ENCODE measurements around the gene TTC13.

Gene TTC13

DNA sequence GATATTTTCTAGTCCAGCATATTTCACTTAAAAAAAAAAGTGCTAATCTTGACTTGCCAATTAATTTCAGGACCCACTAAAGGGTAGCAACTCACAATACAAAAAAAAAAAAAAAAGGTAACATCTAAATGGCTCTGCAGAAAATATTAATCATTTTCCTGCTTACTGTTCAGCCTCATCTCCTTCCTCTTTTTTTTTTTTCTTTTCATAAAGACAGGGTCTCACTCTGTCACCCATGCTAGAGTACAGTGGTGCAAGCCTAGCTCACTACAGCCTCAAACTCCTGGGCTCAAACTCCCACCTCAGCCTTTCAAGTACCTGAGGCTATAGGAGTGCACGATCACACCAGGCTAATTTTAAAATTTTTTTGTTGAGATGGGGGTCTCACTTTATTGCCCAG is 30.4 kb downstream of the TTC13 start:
- no peak for DNase-seq

DNA sequence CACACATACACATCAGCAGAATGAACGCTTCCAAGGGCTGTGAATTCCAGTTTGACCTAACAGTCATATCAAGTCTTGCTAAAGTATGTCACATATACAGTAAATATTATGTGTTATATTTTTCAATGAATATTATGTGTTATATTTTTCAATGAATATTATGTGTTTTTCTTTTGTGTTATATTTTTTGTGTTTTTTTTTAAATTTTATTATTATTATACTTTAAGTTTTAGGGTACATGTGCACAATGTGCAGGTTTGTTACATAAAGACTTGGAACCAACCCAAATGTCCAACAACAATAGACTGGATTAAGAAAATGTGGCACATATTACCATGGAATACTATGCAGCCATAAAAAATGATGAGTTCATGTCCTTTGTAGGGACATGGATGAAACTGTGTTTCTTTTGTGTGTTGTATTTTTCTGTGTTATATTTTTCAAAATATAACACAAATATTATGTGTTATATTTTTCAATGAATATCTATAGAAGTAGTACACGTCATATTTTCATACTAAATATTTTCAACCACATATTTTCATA is 35.5 kb downstream of the TTC13 start:
- no peak for DNase-seq

DNA sequence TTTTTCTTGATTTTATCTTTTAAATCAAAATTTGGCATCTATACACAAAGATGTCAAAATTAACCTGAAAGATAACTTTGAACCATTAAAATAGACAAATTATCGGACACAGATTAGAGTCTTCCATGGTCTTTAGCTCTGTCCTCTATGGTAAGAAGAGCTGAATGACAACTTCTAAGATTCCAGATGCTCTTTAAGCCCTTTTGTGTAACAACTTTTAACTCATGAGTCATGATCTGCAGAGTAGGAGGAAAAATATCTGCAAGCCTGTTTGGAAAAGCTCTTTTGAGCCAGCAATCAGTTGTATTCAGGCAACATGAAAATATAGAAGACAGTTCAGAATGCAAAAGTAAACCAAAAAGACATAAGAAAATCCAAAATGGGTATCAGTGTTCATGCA is 37.8 kb downstream of the TTC13 start:
- no peak for DNase-seq

DNA sequence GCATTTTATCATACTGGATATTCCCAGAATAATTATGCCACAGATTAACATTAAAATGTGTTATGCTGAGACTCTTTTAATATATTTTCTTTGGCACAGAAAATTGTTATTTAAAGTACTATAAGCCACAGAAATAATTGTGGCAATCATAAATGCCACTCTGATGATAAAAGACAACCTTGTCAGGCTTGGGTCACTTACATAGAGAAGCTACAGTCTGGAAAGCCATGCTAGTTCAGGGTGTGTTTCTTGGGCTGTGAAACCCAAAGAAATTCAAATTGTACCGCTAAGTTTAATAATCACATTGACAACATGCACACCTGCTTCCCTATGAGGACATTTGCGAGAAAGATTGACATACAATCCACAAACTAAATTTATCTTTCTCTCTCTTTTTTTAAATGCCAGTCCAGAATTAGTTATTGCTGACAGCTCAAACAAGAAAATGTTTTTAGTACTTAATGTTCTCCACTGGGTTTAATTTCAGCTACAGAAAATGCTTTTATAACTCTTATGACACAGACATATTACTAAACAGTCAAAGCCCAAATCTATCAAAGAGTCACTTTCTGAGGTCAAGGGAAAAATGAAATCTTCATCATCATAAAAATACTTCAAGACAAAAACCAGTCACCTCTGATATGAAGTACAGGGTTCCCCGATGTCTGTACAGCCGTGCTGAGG is 38.7 kb downstream of the TTC13 start:
- no peak for DNase-seq

GRCh38 chr1:230938924-230939368 is 39.7 kb downstream of the TTC13 start:
- no peak for DNase-seq

DNA sequence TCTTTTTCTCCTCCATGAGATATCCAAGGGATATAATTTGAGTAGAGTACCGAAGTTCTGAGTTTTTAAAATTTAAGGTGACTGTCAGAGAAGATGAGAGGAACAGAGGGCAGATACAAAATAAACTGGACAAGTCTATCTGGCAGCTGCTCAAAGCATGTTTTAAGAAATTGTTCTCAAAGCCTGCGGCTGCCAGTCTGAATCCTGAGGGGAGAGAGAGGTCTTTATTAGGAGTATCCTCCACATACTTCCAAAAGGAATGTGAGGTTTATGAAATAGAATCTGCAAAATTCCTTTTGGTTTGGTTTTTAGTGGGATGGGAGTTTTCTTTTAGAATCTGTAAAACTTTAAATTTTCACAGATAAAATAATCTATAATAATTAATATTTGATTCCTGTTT is 41.3 kb downstream of the TTC13 start:
- DNase-seq, result no peak

DNA sequence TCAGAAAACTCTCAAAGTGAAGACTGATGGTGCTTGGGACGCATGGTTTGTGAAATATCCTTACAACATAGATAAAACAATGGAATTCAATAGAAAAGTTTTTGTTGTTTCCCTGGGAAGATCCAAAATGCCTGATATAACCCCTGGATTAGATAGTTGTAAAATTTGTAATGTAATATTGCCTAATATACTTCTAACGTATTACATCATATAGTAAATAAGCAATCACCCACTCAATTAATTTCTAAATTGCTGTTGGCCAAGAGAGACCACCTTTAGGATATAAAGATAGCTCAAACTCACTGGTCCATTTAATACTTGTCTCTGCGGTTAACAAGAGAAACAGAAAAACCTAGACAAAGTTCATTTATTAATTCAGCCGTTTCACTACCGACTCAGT is 42.2 kb downstream of the TTC13 start:
- DNase-seq, result no peak

GRCh38 chr1:230935852-230936251 is 42.8 kb downstream of the TTC13 start:
- no peak for DNase-seq

GRCh38 chr1:230930986-230931385 is 47.7 kb downstream of the TTC13 start:
- no peak for DNase-seq

DNA sequence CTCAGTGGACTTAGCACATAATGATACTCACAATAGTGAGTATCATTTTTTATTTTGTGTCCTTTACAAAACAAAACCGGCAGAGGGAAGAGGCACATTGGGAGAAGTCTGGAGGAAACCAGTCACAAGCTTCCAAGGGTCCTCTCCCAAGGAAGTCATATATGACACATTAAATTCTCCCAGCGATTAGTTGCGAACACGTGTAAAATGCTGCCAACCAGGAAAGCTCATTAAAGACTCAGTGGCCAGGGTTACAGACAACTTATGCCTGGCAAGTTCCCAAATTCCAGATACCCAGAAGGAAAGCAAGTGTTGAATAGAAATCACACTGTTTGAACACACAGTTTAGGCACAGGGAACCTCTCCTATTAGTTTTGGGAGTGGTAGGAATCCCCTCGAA is 52.5 kb downstream of the TTC13 start:
- DNase-seq, result no peak

GRCh38 chr1:230925608-230926007 is 53.1 kb downstream of the TTC13 start:
- DNase-seq, result no peak

- no peak for DNase-seq
These were observed 55.5 kb downstream of the TTC13 start for GRCh38 chr1:230923176-230923575.

GRCh38 chr1:230922620-230923019 is 56.0 kb downstream of the TTC13 start:
- no peak for DNase-seq

- no peak for DNase-seq
These were observed 59.5 kb downstream of the TTC13 start for GRCh38 chr1:230919207-230919606.

DNA sequence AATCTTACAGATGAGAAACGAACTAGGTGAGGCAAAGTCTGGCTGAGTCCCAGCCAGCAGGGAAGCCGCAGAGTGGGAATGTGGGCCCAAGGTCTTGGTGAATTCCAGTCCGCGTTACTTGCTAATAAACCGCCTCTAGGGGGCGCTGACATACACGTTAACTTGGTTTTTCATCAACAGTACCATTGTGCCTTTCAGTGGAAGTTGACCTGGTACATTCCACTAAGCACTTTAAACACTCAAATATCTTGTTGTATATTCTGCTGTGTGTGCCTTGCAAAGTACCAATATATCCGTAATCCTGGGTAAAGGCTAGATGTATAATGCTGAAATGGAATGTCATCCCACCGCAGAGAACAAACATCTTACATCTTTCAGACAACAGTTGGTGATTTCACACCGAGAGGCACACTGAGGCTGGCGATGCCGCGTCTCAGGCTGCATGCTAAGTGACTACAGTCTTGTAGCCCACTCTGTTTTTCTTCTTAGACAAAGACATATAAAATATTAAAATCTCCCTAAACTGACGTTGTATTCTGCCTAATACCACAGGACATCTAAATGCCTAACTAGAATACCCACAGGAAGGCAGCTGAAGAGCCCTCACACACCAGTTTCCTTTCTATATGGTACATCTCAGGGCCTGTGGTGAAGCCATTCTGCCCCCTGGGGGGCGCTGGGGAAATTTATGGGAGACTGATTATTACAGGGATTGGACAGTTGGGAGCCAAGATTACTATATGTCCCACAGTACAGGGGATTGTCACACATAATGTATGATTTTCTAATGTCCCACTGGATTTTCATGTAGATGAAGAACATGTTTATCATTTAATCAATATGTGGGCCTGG is 61.2 kb downstream of the TTC13 start:
- DNase-seq, result peak; percentile 72

DNA sequence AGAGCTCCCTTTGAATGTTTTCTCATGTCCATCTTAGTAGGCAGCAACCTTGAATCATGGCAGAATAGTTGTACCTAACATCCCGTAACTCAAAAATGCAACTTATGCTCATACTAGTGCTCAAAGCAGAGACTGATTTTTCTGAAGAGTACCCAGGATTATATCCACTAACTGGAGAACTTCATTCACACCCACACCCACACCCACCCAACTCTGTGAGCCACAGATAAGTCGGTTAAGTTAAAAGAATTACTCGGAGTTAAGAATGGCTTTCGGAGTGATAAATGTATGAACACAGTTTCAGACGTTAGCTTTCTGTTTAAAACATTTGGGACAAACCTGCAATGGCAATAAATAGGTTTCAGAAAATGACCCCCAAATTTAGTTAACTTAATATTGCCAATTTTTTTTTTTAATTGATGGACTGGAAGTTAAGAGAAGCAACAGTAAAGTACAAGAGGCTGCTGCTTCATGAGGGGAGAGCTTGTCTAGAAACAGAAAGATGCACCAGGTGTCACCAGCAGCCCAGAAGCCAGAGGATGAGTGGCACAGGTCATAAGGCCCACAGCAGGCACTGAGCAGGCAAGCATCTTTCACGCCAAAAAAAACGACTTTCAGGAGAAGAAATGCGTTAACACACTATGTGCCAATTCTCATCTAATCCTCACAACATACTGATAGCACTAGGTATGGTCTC is 61.9 kb downstream of the TTC13 start:
- no peak for DNase-seq

GRCh38 chr1:230915078-230915477 is 63.6 kb downstream of the TTC13 start:
- DNase-seq, result no peak

DNA sequence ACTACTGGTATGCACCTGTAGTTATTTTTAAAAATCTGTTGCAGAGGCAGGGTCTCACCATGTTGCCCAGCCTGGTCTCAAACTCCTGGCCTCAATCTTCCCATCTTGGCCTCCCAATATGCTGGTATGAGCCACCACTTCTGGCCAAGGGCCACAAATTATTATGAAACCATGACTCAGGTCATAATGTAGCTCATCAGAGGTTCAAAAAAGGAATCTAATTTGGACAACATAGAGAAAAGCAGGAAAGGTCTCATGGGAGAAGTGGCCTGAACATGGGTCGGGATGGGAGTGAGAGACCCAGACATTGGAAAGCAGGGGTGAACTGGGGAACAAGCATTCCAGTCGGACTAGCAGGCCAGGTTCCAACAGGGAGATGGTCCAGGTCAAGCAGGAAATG is 65.2 kb downstream of the TTC13 start:
- no peak for DNase-seq

GRCh38 chr1:230910755-230911117 is 67.9 kb downstream of the TTC13 start:
- DNase-seq, result no peak

DNA sequence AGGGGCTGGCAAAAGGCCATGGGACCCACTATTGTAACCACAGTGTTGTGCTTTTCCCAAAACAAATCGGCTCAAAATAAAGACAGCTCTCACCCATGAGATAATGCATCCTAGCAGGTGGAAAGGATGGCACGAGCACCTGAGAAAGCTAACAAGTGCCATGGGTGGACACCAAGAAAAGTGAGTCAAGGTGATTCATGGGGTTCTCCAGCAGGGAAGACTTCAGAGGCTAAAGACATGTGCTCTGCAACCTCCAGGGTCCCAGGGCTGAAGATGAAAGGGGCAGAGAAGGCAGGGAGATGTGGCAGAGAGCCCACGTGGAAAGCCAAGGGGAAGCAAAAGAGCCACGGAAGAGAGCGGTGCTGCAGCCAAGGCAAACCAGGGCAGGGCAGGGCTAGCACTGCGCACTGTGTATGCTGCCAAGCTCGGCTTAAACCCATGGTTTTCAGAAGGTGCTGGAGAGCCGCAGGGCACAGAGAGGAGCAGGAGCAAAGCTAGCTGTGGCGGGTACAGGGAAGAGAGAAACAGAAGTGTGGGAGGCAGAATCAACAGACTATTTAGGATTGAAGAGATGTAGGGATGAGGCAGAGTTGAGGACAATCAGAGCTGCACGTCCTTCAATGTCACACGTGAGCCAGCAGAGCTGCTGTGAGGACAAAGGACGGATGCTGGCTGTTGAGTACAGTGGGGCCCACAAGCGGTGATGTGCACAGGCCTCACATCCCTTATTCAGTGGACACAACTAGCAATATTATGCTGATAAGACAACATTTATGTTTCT is 68.5 kb downstream of the TTC13 start:
- no peak for DNase-seq

DNA sequence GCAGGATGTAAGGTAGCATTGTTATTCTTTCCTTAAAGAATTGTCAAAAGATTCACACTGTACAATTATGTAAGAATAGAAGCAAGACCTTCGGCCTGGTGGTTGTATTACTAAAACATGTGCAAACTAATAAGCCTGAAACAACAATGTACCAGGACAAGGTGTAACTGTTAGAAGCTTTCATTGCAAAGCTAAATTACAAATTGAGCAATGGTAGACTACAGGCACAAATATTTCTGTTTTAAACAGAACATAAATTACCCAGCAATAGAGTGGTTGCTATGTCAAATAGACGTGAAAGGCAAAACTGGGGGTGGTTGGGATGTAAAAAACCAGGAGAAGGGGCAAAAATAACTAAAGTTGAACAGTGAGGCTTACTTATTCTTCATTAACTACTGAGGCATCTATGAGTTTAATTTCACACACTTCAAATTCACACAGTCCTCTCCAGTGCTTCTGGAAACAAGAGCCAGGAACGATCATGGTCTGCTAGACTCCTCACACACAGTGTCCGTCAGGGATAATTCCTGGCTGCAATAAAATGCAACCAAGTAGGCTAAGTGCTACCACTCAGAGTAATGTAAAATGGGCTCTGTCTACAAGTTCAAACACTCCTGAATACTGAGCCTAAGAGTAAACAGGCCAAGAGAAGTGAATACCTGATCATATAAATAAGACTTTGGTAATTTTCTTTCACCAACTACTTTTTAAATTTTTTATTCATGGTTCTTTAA is 71.0 kb downstream of the TTC13 start:
- DNase-seq, result no peak

- no peak for DNase-seq
These were observed 72.4 kb downstream of the TTC13 start for GRCh38 chr1:230906226-230906625.
